HTR-8/SVneo (cell line): ENCODE measurements around the gene KLHDC7A.
"Not testable (repeated sequence)": the region's sequence is repeated elsewhere in the genome, so short reads cannot be mapped to it uniquely, and the experiment has no call there.

ENCODE experiments used
- DNase-seq: peaks from one replicate; pipeline ENCODE4 v3.0.0; 2011; ENCODE audit warnings: low spot score, mixed read lengths; ENCODE audit not compliant: insufficient read length
- FAIRE-seq: peaks from 2 replicates; lab custom pipeline; 2011; peaks lifted over from hg19 to GRCh38; lab: Jason Lieb, UNC

Gene KLHDC7A

GRCh38 chr1:18480315-18481189 is at the start of gene KLHDC7A:
Gene KLHDC7A (plus strand): TSS chr1:18480930. CDS start chr1:18480982, 52 bp downstream.
- FAIRE-seq (no peak), DNase-seq (no peak)

GRCh38 chr1:18434041-18434440 is 46.7 kb upstream of the KLHDC7A start:
- no peak for FAIRE-seq
- DNase-seq = no peak

- DNase-seq = no peak
Observed at GRCh38 chr1:18440385-18441226, 40.1 kb upstream of the KLHDC7A start.

GRCh38 chr1:18443587-18444520 is 36.9 kb upstream of the KLHDC7A start:
- DNase-seq (no peak), FAIRE-seq (no peak)

More at GRCh38 chr1:18440385-18441226, 40.1 kb upstream of the KLHDC7A start:
- FAIRE-seq = no peak

- FAIRE-seq (no peak), DNase-seq (no peak)
Observed at GRCh38 chr1:18444563-18444962, 36.2 kb upstream of the KLHDC7A start.

- no peak for DNase-seq
- no peak for FAIRE-seq
Observed at GRCh38 chr1:18446751-18447150, 34.0 kb upstream of the KLHDC7A start.

GRCh38 chr1:18447509-18448220 is 33.1 kb upstream of the KLHDC7A start:
- DNase-seq (no peak), FAIRE-seq (peak; percentile 82)

GRCh38 chr1:18448889-18449288 is 31.8 kb upstream of the KLHDC7A start:
- FAIRE-seq (no peak), DNase-seq (no peak)

- FAIRE-seq (no peak), DNase-seq (peak; percentile 14)
Observed at GRCh38 chr1:18452550-18452949, 28.2 kb upstream of the KLHDC7A start.

GRCh38 chr1:18458133-18459092 is 22.3 kb upstream of the KLHDC7A start:
- DNase-seq (no peak), FAIRE-seq (no peak)

GRCh38 chr1:18461656-18462055 is 19.1 kb upstream of the KLHDC7A start:
- DNase-seq (no peak), FAIRE-seq (no peak)

- not testable (repeated sequence) for DNase-seq, FAIRE-seq
Observed at GRCh38 chr1:18462517-18462916, 18.2 kb upstream of the KLHDC7A start.

- FAIRE-seq (no peak), DNase-seq (no peak)
Observed at GRCh38 chr1:18463063-18463462, 17.7 kb upstream of the KLHDC7A start.

GRCh38 chr1:18463984-18464664 is 16.6 kb upstream of the KLHDC7A start:
- DNase-seq (no peak), FAIRE-seq (no peak)

GRCh38 chr1:18464665-18465050 is 16.1 kb upstream of the KLHDC7A start:
- DNase-seq (no peak), FAIRE-seq (no peak)

GRCh38 chr1:18466676-18467075 is 14.1 kb upstream of the KLHDC7A start:
- DNase-seq (no peak), FAIRE-seq (no peak)

GRCh38 chr1:18468570-18468969 is 12.2 kb upstream of the KLHDC7A start:
- no peak for FAIRE-seq
- no peak for DNase-seq

- no peak for FAIRE-seq
- DNase-seq = no peak
Observed at GRCh38 chr1:18469514-18469913, 11.2 kb upstream of the KLHDC7A start.
